Astrocyte of the cerebellum (primary cell): ENCODE measurements around the gene FAM184A.

Source experiments
- DNase-seq: peaks from one replicate; pipeline ENCODE4 v3.0.0-alpha.2; 2011; ENCODE audit warnings: low read depth
- H3K4me3 ChIP-seq: 2 replicates; pipeline ENCODE4 v1.5.1; 2011; ENCODE audit warnings: mild to moderate bottlenecking, low read depth, low read length, moderate library complexity
- in situ Hi-C: cut with HindIII; loops from 2 replicates; pipeline ENCODE4 v1.10.0; 2017; ENCODE audit warnings: low sequenced_read_pairs
- TF ChIP-seq, protein P1 (sequence below): IDR thresholded peaks from 2 replicates; pipeline ENCODE4 v1.5.1; 2012; ENCODE audit warnings: low read length, low read depth, moderate library complexity, mild to moderate bottlenecking; ENCODE audit errors: missing control alignments

The FAM184A gene

DNA sequence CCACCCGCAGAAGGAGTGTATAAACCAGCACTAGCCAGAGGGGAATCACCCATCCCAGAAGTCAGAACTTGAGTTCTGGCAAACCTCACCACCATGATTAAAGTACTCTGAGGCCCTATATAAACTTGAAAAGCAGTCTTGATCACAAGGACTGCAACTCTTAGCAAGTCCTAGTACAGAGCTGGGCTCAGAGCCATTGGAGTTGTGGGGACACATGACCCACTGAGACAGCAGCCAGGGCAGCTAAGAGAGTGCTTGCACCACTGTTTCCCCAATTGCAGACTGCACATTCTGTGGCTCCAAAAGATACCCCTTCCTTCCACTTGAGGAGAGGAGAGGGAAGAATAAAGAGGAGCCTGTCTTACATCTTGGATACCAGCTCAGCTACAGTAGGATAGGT is 138.8 kb downstream of the FAM184A start:
- no peak for DNase-seq
- no peak overlapping the region for H3K4me3 ChIP-seq
- TF ChIP-seq, protein P1, sequence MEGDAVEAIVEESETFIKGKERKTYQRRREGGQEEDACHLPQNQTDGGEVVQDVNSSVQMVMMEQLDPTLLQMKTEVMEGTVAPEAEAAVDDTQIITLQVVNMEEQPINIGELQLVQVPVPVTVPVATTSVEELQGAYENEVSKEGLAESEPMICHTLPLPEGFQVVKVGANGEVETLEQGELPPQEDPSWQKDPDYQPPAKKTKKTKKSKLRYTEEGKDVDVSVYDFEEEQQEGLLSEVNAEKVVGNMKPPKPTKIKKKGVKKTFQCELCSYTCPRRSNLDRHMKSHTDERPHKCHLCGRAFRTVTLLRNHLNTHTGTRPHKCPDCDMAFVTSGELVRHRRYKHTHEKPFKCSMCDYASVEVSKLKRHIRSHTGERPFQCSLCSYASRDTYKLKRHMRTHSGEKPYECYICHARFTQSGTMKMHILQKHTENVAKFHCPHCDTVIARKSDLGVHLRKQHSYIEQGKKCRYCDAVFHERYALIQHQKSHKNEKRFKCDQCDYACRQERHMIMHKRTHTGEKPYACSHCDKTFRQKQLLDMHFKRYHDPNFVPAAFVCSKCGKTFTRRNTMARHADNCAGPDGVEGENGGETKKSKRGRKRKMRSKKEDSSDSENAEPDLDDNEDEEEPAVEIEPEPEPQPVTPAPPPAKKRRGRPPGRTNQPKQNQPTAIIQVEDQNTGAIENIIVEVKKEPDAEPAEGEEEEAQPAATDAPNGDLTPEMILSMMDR: no peak
- in situ Hi-C loops: no loop called here

GRCh38 chr6:118935978-118936703 is 142.3 kb downstream of the FAM184A start:
- TF ChIP-seq, protein P1: no peak
- in situ Hi-C loops: no loop called here
- H3K4me3 ChIP-seq: no peak overlapping the region
- DNase-seq: no peak

GRCh38 chr6:118935331-118935668 is 143.2 kb downstream of the FAM184A start:
- TF ChIP-seq, protein P1: no peak
- in situ Hi-C loops: no loop called here
- H3K4me3 ChIP-seq: peak overlapping the region; percentile 90
- no peak for DNase-seq

DNA sequence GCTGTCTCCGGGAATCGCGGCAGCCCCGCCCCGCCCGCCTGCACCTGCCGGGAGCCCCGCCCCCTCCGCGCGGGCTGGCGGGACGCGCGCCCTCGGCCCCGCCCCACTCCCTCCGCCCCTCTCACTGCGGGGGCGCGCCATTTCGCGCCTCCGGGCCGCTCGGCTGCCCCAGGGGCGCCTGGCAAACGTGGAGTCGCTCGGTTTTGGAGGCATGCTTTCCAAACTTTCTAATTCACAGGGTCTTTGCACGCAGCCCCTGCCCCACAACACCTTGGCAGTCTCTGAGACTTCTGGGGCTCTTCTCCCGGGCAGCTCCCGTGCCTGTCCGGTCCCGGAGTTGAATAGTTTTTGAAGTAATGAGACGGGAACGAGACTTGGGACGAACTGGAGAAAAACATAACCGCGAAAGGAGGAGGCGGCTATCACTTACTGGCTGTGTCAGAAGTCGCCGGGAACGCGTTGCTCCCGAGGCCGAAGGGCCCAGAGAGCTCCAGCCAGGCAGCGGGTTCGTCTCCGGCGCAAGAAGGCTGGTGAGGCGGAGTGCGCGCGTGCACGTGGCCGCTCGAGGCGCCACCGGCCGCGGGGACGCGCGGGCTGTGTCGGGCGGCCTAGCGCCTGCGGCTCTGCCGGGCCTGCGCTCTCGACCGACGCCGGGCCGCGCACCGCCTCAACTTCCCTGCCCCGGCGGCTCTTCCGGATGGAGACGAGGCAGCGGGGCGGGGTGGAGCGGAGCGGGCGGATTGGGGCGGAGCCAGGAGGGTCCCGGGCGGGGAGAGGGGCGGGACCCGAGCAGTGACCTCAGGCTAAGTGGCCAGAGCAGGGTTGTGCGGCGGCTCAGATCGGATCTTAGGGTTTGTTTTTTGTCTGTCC is 143.8 kb downstream of the FAM184A start, which contains the start of gene MCM9:
MCM9 (minus strand) TSS at position 699 of the 870 bp plus-strand sequence. CDS start 3,436 bp downstream, outside the sequence.
- TF ChIP-seq, protein P1: no peak
- DNase-seq: peak; percentile 39
- in situ Hi-C loops: no loop called here

GRCh38 chr6:118933855-118934460 is 144.5 kb downstream of the FAM184A start:
- TF ChIP-seq, protein P1: no peak
- in situ Hi-C loops: no loop called here
- DNase-seq: no peak
- H3K4me3 ChIP-seq: peak overlapping the region; percentile 90

More for the DNA sequence above, 143.8 kb downstream of the FAM184A start, which contains the start of gene MCM9:
- H3K4me3 ChIP-seq: peak within 1 kb of the TSS; percentile 90

GRCh38 chr6:118932421-118932820 is 146.0 kb downstream of the FAM184A start:
- H3K4me3 ChIP-seq: no peak overlapping the region
- TF ChIP-seq, protein P1: no peak
- no peak for DNase-seq
- in situ Hi-C loops: no loop called here
